Stimulated activated CD8-positive, alpha-beta memory T cell treated with anti-CD3 and anti-CD28 coated beads, Interleukin-12 subunit alpha, Interleukin-12 subunit beta, amount 100 ng/mL, for 1 hour (primary cell): ENCODE results near the gene ZNF775.
"Not testable (repeated sequence)": the region's sequence is repeated elsewhere in the genome, so short reads cannot be mapped to it uniquely, and the experiment has no call there.

ENCODE experiments used
- DNase-seq: peaks from one replicate; pipeline ENCODE4 v3.0.0-alpha.2; 2020; ENCODE audit warnings: low read depth

ZNF775 gene

GRCh38 chr7:150382123-150382843, 3.2 kb downstream of the ZNF775 start:
- no peak for DNase-seq

- DNase-seq, result no peak
These were observed 3.7 kb downstream of the ZNF775 start for GRCh38 chr7:150382844-150383225.

GRCh38 chr7:150383710-150384397, 4.7 kb downstream of the ZNF775 start:
- no peak for DNase-seq

GRCh38 chr7:150384406-150385301, 5.5 kb downstream of the ZNF775 start:
- DNase-seq, result no peak

GRCh38 chr7:150385302-150385723, 6.2 kb downstream of the ZNF775 start:
- DNase-seq, result no peak

GRCh38 chr7:150385884-150386283, 6.8 kb downstream of the ZNF775 start:
- not testable (repeated sequence) for DNase-seq

GRCh38 chr7:150388306-150388705, 9.2 kb downstream of the ZNF775 start:
- DNase-seq, result no peak

GRCh38 chr7:150388709-150389531, 9.8 kb downstream of the ZNF775 start:
- DNase-seq, result no peak

- no peak for DNase-seq
These were observed 10.3 kb downstream of the ZNF775 start for GRCh38 chr7:150389532-150389816.

- DNase-seq, result no peak
These were observed 11.1 kb downstream of the ZNF775 start for GRCh38 chr7:150390205-150390604.

GRCh38 chr7:150393325-150393724, 14.2 kb downstream of the ZNF775 start:
- no peak for DNase-seq

GRCh38 chr7:150396426-150396825, 17.3 kb downstream of the ZNF775 start:
- no peak for DNase-seq

- DNase-seq, result no peak
These were observed 17.7 kb downstream of the ZNF775 start for GRCh38 chr7:150396851-150397260.

GRCh38 chr7:150397346-150398107, 18.4 kb downstream of the ZNF775 start:
- DNase-seq, result no peak

GRCh38 chr7:150398108-150398964, 19.2 kb downstream of the ZNF775 start:
- DNase-seq, result no peak

GRCh38 chr7:150398965-150399320, 19.8 kb downstream of the ZNF775 start:
- DNase-seq, result no peak

- no peak for DNase-seq
These were observed 20.4 kb downstream of the ZNF775 start for GRCh38 chr7:150399421-150400007.

- no peak for DNase-seq
These were observed 21.1 kb downstream of the ZNF775 start for GRCh38 chr7:150400008-150400787.

GRCh38 chr7:150400788-150401423, 21.8 kb downstream of the ZNF775 start:
- DNase-seq, result no peak
